ENCODE results near the gene PRR23E.

PRR23E gene

DNA sequence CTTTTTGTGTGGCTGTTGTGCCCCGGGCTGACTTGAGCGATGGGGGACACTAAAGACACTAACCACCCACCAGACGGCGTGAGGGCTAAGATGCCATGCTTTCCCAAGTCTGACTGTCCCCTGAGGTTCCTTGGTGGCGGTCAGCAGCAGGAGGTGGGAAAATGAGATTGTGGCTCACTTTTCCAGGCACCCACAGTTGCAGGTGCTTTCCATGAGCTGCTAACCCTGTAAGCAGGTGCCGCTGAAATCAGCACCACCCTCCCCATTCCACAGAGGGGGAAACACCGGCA, 17.7 kb downstream of the PRR23E start:
- FAIRE-seq: no peak

DNA sequence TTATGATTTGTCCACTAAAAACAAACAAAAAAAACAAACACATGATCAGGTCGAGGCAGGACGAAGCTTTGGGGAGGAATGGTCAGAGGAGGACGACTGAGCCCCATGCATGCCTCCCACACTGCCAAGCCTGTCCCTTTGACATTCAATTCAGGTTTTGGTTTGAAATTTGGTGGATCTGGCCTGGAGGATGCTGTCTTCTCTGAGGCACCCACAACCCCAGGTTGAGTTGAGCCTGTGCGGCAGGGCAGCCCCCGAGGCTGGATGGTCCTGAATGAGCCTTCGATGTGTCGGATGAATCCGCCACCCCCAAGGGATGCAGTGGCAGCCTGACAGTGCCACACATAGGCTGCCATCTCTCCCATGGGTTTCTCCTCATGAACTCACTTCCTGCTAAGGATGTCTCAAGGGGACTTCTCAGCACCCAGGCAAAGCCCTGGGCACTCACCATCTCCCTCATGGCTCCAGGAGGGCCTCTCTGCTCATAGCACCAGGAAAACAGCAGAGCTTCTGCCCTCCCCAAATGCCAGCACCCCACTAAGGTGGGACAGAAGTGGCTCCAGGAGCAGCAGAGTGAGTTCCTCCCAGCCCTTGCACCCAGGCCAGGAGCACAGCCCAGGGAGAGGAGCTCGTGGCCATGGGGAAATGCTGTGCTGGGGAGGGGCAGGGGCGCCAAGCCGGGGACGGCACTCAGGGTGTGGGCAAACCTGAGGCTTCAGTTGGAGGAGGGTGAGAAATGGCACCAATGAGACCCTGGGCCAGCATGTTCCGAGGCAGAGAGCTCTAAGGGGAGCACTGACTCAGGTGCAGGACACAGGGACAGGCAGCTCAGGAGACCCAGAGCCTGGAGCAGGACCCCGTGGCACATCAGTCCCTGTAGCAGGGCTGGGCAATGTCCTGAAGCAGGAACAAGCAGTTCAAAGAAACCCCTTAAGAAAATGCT, 18.5 kb downstream of the PRR23E start:
- no peak for FAIRE-seq

DNA sequence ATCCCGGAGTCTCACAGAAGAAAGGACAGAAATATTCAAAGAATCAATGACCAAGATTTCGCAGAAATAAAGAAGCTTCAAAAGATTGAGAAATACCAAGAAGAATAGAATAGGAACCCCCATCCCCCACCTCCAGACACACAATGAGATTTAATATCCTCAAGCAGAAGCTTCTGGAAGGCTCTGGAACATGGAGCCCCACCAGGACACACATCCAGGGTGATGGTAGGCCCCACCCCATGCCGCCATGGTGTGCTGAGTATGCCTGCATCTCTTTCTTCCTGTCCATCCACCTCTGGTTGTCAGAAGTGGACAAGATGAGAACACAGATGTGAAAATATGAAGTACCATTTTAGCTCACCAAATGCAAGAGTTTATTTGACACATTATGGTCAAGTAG, 19.3 kb downstream of the PRR23E start:
- FAIRE-seq: no peak

DNA sequence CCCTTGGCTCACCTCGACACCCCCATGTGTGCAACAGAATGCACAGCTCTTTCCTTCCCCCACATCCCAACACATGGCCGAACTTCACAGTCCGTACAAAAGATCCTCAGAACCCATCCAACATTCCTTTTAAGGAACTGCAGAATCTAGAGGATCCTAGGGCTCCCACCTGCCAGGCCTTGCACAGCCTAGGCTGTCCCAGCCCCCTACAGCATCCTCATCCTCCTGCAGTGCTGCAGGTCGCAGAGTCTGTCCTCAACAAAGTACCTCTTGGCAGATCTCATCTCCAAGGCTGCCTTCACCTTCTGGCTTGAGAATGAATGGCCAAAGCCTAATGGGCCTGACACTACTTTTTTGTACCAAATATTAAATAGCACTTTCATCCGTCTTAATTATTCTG, 19.8 kb downstream of the PRR23E start:
- no peak for FAIRE-seq

DNA sequence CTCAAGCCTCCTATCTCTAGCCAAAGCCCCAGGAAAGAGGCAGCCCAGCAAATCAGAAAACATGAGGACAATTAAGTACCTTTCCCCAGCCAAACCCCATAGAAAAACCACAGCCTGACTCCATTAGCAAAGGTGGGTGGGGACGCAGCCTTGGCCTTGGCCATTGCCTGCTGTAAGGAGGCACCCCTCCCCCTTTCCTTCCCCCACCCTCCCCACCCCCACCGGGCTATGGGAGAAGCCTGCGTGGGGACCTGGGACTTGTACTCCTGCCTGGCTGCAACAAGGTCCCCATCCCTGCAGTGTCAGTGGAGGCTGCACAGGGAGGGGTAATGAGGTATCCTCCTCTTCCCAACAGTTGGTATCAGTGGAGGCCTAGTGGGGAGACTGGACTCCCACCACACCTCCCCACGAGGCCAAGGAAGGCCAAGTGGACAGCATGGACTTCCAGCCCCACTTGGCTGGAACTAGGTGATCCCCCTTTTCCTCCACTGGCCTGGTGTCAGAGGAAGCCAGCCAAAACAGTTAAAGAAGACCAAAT, 20.5 kb downstream of the PRR23E start:
- FAIRE-seq: no peak

DNA sequence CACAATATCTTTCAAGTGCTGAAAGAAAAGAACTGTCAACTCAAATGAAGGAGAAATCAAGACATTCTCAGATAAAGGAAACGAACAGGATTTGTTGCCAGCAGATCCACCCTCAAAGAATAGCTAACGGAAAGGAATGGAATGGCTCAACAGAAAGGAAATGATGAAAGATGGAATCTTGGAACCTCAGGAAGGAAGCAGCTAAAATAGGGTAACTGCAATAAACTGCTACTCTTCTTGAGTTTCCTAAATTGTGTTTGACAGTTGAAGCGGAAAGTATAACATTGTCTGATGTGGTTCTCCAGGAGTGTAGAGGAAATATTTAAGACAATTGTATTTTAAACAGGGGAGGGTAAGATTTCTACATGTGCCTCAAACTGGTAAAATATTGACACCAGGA, 22.0 kb downstream of the PRR23E start:
- FAIRE-seq: no peak

DNA sequence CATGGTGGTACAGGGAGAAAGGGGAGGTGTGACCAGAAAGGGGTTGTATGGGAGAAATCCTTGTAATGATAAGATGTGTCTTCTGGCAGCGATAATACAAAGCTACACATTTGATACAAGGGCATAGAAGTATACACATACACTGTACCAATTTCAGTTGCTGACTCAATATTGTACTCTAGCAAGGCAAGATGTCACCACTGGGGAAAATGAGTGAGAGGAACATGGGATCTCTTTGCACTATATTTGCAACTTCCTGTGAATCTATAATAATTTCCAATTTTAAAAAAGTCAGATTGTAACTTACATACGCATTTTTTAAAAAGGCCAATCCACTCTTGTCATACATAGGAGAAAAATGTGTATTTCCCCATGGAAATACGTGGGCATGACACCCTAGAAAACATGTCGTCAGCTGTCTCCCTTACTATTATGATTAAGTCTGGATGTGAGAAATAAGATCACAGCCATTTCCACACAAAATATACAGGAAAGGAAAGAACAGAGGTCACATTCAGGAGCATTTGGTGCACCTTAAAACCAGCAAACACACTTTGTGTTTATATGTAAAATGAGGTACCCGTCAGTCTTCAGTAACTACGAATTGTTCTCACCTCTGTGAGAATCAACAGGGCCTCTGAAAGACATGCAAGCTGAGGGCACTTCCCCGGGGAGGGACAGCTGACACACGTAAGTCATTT, 22.9 kb downstream of the PRR23E start:
- no peak for FAIRE-seq

DNA sequence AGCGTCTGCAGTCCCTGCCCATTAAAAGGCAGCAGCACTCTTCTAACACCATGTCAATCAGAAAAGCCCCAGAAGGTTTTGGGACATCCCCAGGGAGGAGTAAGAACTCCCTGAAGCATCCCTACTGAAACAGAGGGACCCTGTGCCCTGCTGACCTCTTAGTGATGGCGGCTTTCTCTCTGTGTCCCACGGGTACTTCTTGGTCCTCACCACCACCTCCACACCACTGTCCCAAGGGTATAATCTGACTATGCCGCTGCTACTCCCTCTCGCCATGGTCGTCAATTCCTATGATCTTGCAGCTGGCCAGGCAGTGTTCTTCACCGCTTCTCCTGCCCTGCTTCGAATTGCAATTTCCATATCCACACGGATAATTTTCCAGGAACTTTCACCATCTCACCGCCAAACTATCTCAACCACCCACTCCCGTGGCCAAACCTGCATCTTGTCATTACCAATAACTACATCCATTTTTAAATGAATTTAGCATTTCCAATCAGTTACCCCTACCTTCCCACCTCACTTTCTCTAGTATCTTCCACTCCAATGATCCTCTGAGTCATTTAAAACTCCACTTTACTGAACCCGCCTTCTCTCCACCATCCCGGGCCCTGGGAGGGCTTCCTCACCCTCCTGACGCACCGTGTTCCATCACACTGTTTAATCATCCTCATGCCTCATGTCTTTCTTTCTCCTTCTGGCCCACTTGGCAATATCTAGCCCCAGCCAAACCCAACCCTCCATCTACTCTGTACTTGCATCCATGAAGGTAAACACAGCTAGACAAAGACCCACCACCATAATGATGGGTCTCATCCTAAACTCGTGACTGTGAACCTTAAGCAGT, 23.7 kb downstream of the PRR23E start:
- FAIRE-seq: no peak

DNA sequence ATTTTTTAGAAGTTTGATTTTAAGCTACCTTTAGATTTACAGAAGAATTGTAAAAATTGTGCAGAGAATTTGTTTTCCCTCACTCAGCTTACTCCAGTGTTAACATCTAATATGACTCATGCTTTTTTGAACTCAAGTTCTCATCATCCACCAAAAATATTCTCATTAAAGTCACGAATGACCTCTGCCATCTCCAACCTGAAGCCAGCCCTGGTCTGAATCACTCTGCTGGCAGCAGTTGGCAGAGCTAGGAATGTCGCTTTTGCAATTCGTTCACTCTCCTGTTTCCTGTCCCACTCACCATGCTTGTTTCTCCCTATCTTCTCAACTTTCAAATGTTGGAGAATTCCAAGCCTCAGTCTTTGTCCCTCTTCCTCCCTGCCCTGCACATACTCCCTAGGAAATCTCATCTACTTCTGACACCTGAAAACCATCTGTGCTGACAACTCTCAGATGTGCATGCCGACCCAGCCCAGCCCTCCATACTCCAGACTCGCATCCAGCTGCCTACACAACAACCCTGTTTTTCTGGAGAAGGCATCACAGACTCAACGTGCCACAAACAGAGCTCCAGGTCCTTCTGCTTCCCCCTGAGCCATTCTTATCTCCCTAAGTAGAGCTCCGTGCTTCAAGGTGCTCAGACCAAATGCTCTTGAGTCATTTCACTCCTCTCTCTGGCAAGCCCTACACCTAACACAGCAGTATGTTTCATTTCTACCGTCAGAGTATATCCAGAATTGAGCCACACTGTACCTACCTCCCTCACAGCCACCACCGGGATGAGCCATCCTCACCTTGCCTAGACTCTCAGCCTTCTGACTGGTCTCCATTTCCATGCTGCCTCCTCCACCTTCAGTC, 24.9 kb downstream of the PRR23E start:
- FAIRE-seq: no peak

DNA sequence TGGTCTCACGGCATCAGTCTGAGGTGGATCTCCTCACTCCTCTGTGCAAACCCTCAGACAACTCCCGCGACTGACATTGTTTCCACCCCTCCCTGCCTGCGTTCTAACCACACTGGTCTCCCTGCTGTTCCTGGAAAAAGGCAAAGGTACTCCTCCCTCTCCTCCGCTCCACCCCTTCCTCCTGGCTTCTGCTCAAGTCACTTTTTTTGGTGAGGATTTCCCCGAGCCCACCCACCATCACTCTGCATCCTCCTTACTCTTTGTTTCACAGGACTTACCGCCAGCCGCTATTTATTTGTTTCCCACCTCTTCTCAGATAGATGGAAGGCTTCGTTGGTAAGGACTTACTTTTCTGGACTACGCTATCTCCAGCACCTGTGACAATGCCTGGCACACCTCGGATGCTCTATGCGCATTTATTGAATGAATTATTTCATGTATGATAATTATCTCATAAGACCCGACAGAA, 25.6 kb downstream of the PRR23E start:
- FAIRE-seq: no peak

DNA sequence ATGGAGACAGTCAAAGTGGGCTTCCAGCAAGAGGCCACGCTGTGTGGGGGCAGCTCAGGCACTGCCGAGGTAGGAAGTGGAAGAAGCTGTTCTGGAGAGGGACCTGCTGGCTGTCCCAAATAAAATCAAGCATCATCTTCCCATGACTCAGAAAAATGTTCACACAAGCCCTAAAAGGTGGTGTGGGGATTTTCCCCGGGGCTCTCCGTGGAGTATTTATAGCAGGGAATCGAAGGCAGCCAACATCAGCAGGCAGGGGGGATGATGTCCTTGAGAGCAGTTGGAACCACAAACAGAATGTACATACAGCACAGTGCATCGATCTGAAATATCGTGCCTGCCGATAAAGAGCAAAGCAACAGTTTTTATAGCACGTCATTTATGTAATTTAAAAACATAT, 27.6 kb downstream of the PRR23E start:
- no peak for FAIRE-seq

DNA sequence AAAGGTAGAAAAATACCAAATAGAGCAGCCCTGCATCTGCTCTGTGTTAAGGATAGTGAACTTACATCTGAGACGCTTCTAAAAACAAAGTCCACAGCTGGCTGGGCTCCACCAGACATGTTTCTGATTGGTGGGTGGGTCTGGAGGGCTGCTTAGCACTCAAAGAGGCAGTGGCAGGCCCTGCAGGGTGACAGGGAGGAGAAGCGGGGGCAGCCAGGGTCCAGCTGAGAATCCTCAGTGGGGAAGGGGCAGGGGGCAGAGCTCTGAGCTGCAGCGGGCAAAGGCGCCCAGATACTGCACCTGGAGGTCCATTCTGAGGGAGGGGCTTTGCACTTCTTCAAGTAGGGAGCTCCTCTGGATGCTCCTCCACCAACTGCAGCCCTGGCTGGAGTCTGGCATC, 28.1 kb downstream of the PRR23E start:
- no peak for FAIRE-seq

DNA sequence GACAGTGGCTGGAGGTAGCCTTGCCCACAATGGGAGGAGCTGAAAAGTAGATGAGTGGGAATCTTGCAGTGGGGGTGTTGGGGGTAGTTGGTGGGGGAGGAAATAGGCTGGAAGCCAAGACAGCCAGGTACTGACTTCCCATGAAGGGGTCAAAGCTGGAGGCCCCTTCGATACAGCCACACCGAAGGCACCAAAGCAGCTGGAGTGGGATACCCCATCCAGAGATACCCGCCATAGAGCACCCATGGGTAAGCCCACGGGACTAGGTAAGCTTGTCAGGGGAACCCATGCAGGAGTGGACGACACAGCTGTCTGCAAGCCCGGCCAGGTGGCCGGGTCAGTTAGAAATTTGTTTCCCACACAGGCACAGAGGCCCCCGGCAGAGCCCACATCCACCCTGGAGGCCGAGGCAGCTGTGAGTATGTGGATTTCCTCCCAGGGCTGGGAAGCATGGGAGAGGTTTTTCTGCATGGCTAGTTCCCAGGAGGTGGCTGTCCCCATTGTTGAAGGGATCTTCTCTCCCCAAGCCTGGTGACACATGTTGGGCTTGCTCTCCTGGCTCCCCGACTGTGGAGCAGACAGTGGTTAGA, 28.6 kb downstream of the PRR23E start:
- FAIRE-seq: no peak

DNA sequence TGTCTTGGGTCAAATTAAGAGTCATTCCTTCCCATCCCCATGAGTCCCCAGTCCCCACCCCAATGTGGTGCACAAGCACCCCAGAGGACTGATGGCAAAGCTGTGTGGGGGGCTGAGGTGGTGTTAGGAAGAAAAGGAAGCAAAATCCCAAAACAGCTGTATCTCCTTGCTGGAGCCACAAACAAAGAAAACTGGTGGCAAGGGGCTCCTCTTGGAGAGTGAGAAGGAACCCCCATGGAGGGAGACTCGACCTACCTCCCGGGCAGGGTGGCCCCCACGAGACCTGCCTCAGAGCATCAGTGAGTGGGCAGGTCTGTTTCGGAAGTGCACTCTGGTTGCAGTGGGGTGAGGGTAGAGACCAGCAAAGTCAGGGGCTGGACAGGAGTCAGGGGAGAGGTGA, 29.2 kb downstream of the PRR23E start:
- FAIRE-seq: no peak

DNA sequence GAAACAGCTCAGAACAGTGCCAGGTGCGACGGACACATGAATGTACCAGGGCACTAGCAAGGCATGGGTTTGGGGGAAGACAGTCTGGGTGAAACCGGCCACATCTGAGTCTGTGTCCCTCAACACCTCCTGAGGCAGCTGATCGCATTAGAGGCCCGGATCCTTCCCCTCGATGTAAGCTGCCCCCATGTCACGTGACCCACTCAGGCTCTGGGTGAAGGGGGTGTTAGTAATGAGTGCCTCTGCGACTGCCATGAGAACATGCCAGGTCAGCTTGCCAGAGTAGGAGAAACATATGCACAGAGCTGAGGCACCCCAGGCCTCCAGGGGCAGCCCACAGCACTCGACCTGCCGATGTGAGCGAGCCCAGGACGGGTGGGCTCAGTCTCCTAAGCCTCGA, 29.7 kb downstream of the PRR23E start:
- no peak for FAIRE-seq

DNA sequence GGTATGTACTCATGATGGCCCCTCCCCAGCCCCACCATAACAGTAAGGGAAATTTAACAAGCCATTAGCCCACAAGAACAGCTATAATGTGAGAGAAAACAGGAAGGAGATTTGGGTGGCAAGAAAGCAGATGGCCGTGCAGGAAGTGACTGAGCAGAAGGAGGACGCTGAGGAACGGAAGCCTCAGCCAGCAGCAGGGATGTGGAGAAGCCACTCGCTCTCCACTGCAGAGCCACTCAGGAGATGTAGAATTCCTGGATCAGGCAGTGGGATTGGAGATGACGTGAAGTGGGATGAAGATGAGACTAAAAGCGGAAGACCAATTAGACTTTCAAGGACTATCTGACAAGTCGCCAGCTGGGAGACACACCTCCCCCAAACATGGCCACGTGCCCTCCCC, 31.2 kb downstream of the PRR23E start:
- no peak for FAIRE-seq

DNA sequence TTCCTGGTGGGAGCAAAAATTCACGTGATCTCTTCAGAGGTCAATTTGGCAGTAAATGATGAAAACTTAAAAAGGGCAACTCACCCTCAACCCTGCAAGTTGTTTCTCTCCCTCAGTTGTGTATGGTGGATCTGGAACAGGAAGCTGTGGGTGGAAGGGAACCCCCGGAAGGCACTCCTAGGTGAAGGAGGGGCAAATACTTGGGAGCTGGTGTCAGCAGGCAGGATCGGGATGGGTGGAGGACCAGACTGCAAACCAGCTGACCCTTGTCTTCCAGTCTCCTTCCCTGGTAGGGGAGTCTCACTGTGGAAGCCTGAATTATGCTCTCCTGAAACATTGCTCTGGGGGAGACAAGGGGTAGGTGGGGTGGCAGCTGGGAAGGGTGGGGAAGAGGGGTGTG, 33.5 kb downstream of the PRR23E start:
- no peak for FAIRE-seq

DNA sequence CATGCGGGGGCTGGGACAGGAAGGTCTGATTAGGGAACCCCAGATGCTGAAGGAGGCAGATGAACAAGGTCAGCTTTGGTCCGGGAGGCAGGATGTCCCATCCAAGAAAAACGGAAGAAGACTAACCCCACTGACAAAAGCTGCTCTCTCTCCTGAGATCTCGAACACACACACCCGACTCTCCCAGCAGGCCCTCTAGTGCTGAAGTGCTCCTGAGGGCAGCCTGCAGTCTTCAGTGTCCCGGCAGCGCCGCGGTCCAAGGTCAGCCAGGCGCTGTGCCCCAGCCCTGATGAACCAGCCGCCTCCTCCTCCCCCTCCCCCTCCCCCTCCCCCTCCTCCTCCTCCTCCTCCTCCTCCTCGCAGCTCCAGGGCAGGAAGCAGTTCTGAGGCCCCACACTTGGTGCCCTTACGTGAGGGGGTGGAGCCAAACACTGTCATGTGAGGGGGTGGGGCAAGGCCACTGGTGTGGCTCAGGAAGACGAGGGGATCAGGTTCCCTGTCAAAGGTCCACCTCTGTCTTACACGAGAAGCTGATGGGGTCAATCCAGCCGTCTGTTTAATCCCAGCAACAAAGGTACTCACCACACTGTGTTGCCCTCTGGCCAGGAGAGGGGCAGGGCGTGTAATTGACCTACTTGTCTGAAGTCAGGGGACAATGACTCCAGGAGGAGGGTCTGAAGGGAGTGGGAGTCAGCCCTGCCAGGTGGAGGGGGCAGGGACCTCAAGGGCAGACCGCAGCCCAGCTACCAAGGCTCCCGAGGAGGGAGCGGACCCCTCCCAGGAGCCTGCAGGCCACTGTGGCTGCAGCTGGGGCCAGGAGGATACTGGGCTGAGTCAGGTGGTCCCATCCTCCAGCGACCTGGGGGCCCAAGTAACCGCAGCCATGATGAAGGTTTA, 34.3 kb downstream of the PRR23E start:
- FAIRE-seq: no peak

DNA sequence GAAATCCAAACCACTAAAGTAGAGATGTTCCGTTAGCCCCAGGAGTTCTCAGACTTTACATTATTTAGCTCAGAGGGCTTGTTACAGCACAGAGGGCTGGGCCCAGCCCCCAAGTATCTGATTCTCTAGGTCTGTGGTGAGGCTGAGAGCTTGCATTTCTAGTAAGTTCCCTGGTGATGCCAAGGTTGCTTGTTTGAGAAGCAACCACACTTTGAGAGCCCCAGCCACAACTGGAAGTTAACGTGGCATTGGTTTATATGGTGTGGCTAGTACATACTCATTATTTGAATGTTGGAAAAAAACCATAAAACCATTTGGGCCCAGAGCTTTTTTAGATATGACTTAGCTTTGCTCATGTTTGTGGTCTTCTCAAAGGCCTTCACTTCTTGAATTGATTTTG, 35.9 kb downstream of the PRR23E start:
- no peak for FAIRE-seq

DNA sequence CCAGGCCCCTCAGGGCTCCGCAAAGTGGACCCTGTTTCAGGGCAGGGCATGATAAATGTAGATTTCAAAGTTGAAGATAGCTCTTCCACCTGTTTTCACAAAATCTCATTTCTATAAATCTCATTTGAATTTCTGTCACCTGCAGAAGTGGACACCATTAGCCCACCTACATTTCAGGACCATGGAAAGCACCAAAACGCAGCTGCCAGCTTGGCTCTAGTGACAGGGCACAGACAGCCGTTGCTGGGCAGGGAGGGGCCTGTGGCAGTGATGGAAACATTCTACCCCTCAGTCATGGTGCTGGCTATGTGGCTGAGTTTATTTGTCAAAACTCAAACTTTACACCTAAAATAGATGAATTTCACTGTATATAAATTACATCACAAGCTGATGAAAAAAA, 40.4 kb downstream of the PRR23E start:
- FAIRE-seq: no peak

DNA sequence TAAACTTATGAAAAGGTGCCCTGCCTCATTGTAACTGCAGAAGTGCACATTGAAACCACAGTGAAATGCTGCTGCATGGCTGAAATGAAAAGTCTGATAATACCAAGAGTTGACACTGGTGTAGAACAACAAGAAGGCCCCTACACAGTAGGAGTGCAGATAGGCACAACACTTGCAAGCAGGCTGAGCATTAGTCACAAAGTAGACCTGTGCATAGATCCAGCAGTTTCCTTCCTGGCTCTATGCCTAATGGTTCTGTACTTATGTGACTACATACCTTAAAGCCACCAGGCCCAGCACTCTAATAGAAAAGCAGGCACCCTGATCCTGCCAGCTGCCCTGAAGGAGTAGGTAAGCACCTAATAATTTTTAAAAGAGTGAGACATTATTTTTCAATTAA, 41.8 kb downstream of the PRR23E start:
- no peak for FAIRE-seq

All from G401.6 (cell line).